GM23338 (cell line): ENCODE results near the gene TPRKB. TPM values are rescaled to one million over a fixed set of nuclear protein-coding genes. Genes with fewer than 3 reads are reported as not detected.
"Not testable (repeated sequence)": the region's sequence is repeated elsewhere in the genome, so short reads cannot be mapped to it uniquely, and the experiment has no call there.

Experiments used
- ATAC-seq: fragments of 200-7000 bp; cut with Tn5 transposase; 3 replicates; pipeline ENCODE4 v1.9.1; 2020
- DNase-seq: peaks from one replicate; pipeline ENCODE4 v3.0.0-alpha.2; 2015; ENCODE audit warnings: low spot score
- H2AFZ ChIP-seq: fragments of 200-600 bp; sonication (generic); 2 replicates; pipeline ENCODE4 v1.8.0; 2016; ENCODE audit warnings: antibody characterized with exemption, mild to moderate bottlenecking, moderate library complexity
- H3F3A ChIP-seq: fragments of 200-600 bp; sonication (generic); replicated peaks from 2 replicates; pipeline ENCODE4 v1.8.0; 2017; ENCODE audit warnings: antibody characterized with exemption, mixed run types, low read depth
- H3K27ac ChIP-seq: fragments of 200-600 bp; sonication (generic); 2 replicates; pipeline ENCODE4 v1.6.1; 2016; ENCODE audit warnings: low read depth
- H3K27me3 ChIP-seq: fragments of 200-600 bp; sonication (generic); 2 replicates; pipeline ENCODE4 v1.8.0; 2016; ENCODE audit warnings: mild to moderate bottlenecking, mixed run types, moderate library complexity; ENCODE audit not compliant: insufficient read depth
- H3K36me3 ChIP-seq: fragments of 200-600 bp; sonication (generic); 2 replicates; pipeline ENCODE4 v1.8.0; 2016; ENCODE audit warnings: mild to moderate bottlenecking; ENCODE audit not compliant: insufficient read depth
- H3K4me1 ChIP-seq: fragments of 200-600 bp; sonication (generic); 2 replicates; pipeline ENCODE4 v1.8.0; 2016; ENCODE audit warnings: mild to moderate bottlenecking, moderate library complexity; ENCODE audit not compliant: insufficient read depth
- H3K4me2 ChIP-seq: fragments of 200-600 bp; sonication (generic); 2 replicates; pipeline ENCODE4 v1.7.1; 2017; ENCODE audit warnings: mixed run types
- H3K4me3 ChIP-seq: fragments of 200-600 bp; sonication (generic); 2 replicates; pipeline ENCODE4 v1.6.1; 2016; ENCODE audit warnings: mixed run types
- H3K79me2 ChIP-seq: fragments of 200-600 bp; sonication (generic); replicated peaks from 2 replicates; pipeline ENCODE4 v1.8.0; 2017; ENCODE audit warnings: mild to moderate bottlenecking; ENCODE audit not compliant: insufficient read depth
- H3K9me2 ChIP-seq: fragments of 200-600 bp; sonication (generic); 2 replicates; pipeline ENCODE4 v1.8.0; 2017; ENCODE audit not compliant: insufficient read depth
- H4K20me1 ChIP-seq: fragments of 200-600 bp; sonication (generic); replicated peaks from 2 replicates; pipeline ENCODE4 v1.8.0; 2017; ENCODE audit warnings: mild to moderate bottlenecking; ENCODE audit not compliant: insufficient read depth
- H3K27ac Mint-ChIP-seq: 2 replicates; pipeline ENCODE4 v1.8.0; 2020; ENCODE audit warnings: inconsistent platforms, mild to moderate bottlenecking, moderate library complexity, mixed read lengths
- H3K27me3 Mint-ChIP-seq: 3 replicates; pipeline ENCODE4 v1.8.0; 2022; ENCODE audit warnings: low read depth, mild to moderate bottlenecking, moderate library complexity, mixed read lengths, inconsistent platforms; ENCODE audit not compliant: insufficient read depth, poor library complexity
- H3K36me3 Mint-ChIP-seq: 3 replicates; pipeline ENCODE4 v1.8.0; 2021; ENCODE audit warnings: low read depth, mild to moderate bottlenecking, inconsistent platforms, moderate library complexity, mixed read lengths
- H3K4me1 Mint-ChIP-seq: 3 replicates; pipeline ENCODE4 v1.8.0; 2020; ENCODE audit warnings: mild to moderate bottlenecking, inconsistent platforms, mixed read lengths
- H3K4me3 Mint-ChIP-seq: 3 replicates; pipeline ENCODE4 v1.8.0; 2021; ENCODE audit warnings: moderate library complexity, mild to moderate bottlenecking, inconsistent platforms, mixed read lengths
- H3K9me3 Mint-ChIP-seq: 3 replicates; pipeline ENCODE4 v1.8.0; 2020; ENCODE audit warnings: moderate library complexity, mild to moderate bottlenecking, inconsistent platforms, mixed read lengths
- CREB1 ChIP-seq: fragments of 250-450 bp; sonication (Bioruptor Pico); IDR thresholded peaks from 2 replicates; pipeline ENCODE4 v1.5.0; 2020; ENCODE audit warnings: low read depth, mild to moderate bottlenecking, moderate library complexity
- CTCF ChIP-seq, 2 experiments: fragments of 200-600 bp in 1 of 2; sonication (generic) in 1 of 2; conservative IDR thresholded peaks; 2 replicates each; pipeline versions ENCODE4 v1.5.1 to v1.6.1; 2016 to 2017; ENCODE audit warnings: antibody characterized with exemption in 2 of 2, low read depth in 2 of 2, mild to moderate bottlenecking in 2 of 2, moderate library complexity in 1 of 2
- ETS1 ChIP-seq: IDR thresholded peaks from 2 replicates; pipeline ENCODE4 v1.6.1; 2016; ENCODE audit warnings: antibody characterized with exemption
- EZH2 ChIP-seq: fragments of 200-600 bp; sonication (generic); IDR thresholded peaks from one replicate; pipeline ENCODE4 v1.8.0; 2017; ENCODE audit warnings: antibody characterized with exemption, mild to moderate bottlenecking, low read depth; ENCODE audit not compliant: unreplicated experiment
- EZH2phosphoT487 ChIP-seq: fragments of 200-600 bp; sonication (generic); IDR thresholded peaks from one replicate; pipeline ENCODE4 v1.8.1; 2018; ENCODE audit warnings: antibody characterized with exemption; ENCODE audit not compliant: unreplicated experiment
- JUNB ChIP-seq: IDR thresholded peaks from one replicate; pipeline ENCODE4 v1.6.1; 2016; ENCODE audit warnings: antibody characterized with exemption; ENCODE audit not compliant: unreplicated experiment
- NANOG ChIP-seq: IDR thresholded peaks from 2 replicates; pipeline ENCODE4 v1.6.1; 2016; ENCODE audit warnings: antibody characterized with exemption, borderline replicate concordance
- POLR2AphosphoS5 ChIP-seq: IDR thresholded peaks from 2 replicates; pipeline ENCODE4 v1.6.1; 2016; ENCODE audit warnings: antibody characterized with exemption, low read depth
- REST ChIP-seq: IDR thresholded peaks from one replicate; pipeline ENCODE4 v1.6.1; 2018; ENCODE audit warnings: antibody characterized with exemption; ENCODE audit not compliant: unreplicated experiment
- STAT1 ChIP-seq: IDR thresholded peaks from one replicate; pipeline ENCODE4 v1.6.1; 2016; ENCODE audit warnings: antibody characterized with exemption; ENCODE audit not compliant: unreplicated experiment
- ZNF331 ChIP-seq: fragments of 250-450 bp; sonication (Bioruptor Pico); IDR thresholded peaks from 2 replicates; pipeline ENCODE4 v1.5.0; 2020; ENCODE audit warnings: low read depth, mild to moderate bottlenecking, moderate library complexity
- polyA plus RNA-seq: library from polyadenylated mRNA; unstranded; fragments of >200 nt; fragmentation: Nextera tagmentation; extraction: Ambion mirVana; gene quantifications from 2 replicates; pipeline ENCODE4 v1.2.1, GENCODE V29; 2016
- total RNA-seq: library from RNA; depleted of rRNA; stranded (reverse); fragments of >200 nt; shearing (Covaris generic); gene quantifications from 2 replicates; pipeline ENCODE4 v1.2.3, GENCODE V29; 2014

TPRKB gene
- total and polyA plus RNA-seq, 2 experiments from 2014 or later: 31.2 to 186 TPM

GRCh38 chr2:73759285-73759764 is 22.2 kb upstream of the TPRKB start (continued):
- TF ChIP-seq CTCF (conservative IDR thresholded peaks at IDR 0.05; ENCODE audit: low read depth in 2 of 2): no peak
- no peak for TF ChIP-seq EZH2
- TF ChIP-seq JUNB: no peak

GRCh38 chr2:73754332-73754731 is 17.2 kb upstream of the TPRKB start:
- H3K27me3 ChIP-seq, H3K27me3 Mint-ChIP-seq, H3K79me2 ChIP-seq, H3K4me3 Mint-ChIP-seq, H3K4me1 ChIP-seq, H3K27ac Mint-ChIP-seq, H3K4me3 ChIP-seq, H3K4me2 ChIP-seq, H2AFZ ChIP-seq, H3K4me1 Mint-ChIP-seq, H3K9me2 ChIP-seq, H3F3A ChIP-seq, H3K36me3 ChIP-seq, H3K27ac ChIP-seq, DNase-seq, H4K20me1 ChIP-seq, ATAC-seq: not testable (repeated sequence)
- Mint-ChIP-seq H3K36me3 (peaks cover 42% of the 10 kb centered on the region), H3K9me3 (peaks cover 23% of the 10 kb centered on the region)

GRCh38 chr2:73749314-73749713 is 12.2 kb upstream of the TPRKB start:
- H3K27me3 Mint-ChIP-seq: peaks cover 2% of the 10 kb centered on the region
- H3K79me2 ChIP-seq: no peaks in the 10 kb centered on the region
- H3K27ac Mint-ChIP-seq: no peak overlapping the region
- no peaks in the 10 kb centered on the region for H3K27me3 ChIP-seq
- H3K9me3 Mint-ChIP-seq: peaks cover 4% of the 10 kb centered on the region
- no peaks in the 10 kb centered on the region for H3K9me2 ChIP-seq
- no peak overlapping the region for H3K4me2 ChIP-seq
- peaks cover 8% of the 10 kb centered on the region; the same call in 2 of the 3 replicates for H3K4me1 Mint-ChIP-seq
- H3K4me1 ChIP-seq: no peaks in the 10 kb centered on the region
- no peaks in the 10 kb centered on the region; the same call in 1 of the 2 replicates for H4K20me1 ChIP-seq
- H3K4me3 Mint-ChIP-seq: no peak overlapping the region
- H2AFZ ChIP-seq: no peak overlapping the region
- no peaks in the 10 kb centered on the region for H3K36me3 ChIP-seq
- H3F3A ChIP-seq: no peaks in the 10 kb centered on the region
- ATAC-seq (no peak), DNase-seq (no peak)
- no peak overlapping the region for H3K4me3 ChIP-seq
- H3K36me3 Mint-ChIP-seq: peaks cover 12% of the 10 kb centered on the region
- no peak overlapping the region for H3K27ac ChIP-seq
- TF ChIP-seq NANOG (no peak), ZNF331 (no peak), EZH2phosphoT487 (no peak), ETS1 (no peak), CTCF (conservative IDR thresholded peaks at IDR 0.05; ENCODE audit: low read depth in 2 of 2) (no peak), CREB1 (CRISPR knock-in tag) (no peak), REST (no peak), JUNB (no peak), STAT1 (no peak), POLR2AphosphoS5 (no peak), EZH2 (no peak)
